Endothelial cell of umbilical vein (primary cell): ENCODE measurements around the gene BCL11B. TPM values are rescaled to one million over a fixed set of nuclear protein-coding genes. Genes with fewer than 3 reads are reported as not detected.

Experiments
- BruUV-seq: library from RNA; stranded (reverse); fragments of 400-500 nt; replicated peaks from 2 replicates; lab custom pipeline; 2021; lab: Mats Ljungman, UMichigan
- CTCF ChIA-PET: fragments of 300-600, 350-600 bp; sonication (Branson Sonifier 250); formaldehyde crosslinking; loops from one replicate; lab custom pipeline; 2021; ENCODE audit warnings: antibody characterized with exemption, inconsistent platforms; lab: Charles Lee
- POLR2A ChIA-PET: fragments of 300-600, 350-600 bp; sonication (Branson Sonifier 250); formaldehyde crosslinking; loops from one replicate; lab custom pipeline; 2021; ENCODE audit warnings: antibody characterized with exemption, inconsistent platforms; lab: Charles Lee
- DNase-seq: peaks from one replicate; pipeline ENCODE4 v3.0.0-alpha.2; 2011; ENCODE audit warnings: low read depth, low spot score
- FAIRE-seq: peaks from 2 replicates; lab custom pipeline; 2011; peaks lifted over from hg19 to GRCh38; lab: Jason Lieb, UNC
- H2AFZ ChIP-seq: 2 replicates; pipeline ENCODE4 v1.6.0; 2012; ENCODE audit warnings: low read depth, low read length, control low read depth, inconsistent platforms
- H3K27ac ChIP-seq: 2 replicates; pipeline ENCODE4 v1.5.1; 2011; ENCODE audit warnings: low read depth, mild to moderate bottlenecking, control low read depth, low read length, moderate library complexity; ENCODE audit not compliant: insufficient read depth
- H3K27me3 ChIP-seq, 2 experiments: 2 replicates each; pipeline versions ENCODE4 v1.6.0 to v1.6.1; 2011; ENCODE audit warnings: low read length in 2 of 2, mixed read lengths in 1 of 2; ENCODE audit not compliant: control insufficient read depth in 2 of 2, insufficient read depth in 2 of 2
- H3K36me3 ChIP-seq, 2 experiments: 2 replicates in 1 of 2; 3 replicates in 1 of 2; pipeline ENCODE4 v1.5.1; 2011; ENCODE audit warnings: low read length in 2 of 2, mild to moderate bottlenecking in 1 of 2, moderate library complexity in 1 of 2; ENCODE audit not compliant: control insufficient read depth in 2 of 2, insufficient read depth in 2 of 2; ENCODE audit errors: extremely low read depth in 1 of 2
- H3K4me1 ChIP-seq: 3 replicates; pipeline ENCODE4 v1.5.1; 2011; ENCODE audit warnings: mild to moderate bottlenecking, low read length; ENCODE audit not compliant: control insufficient read depth, insufficient read depth; ENCODE audit errors: extremely low read depth
- H3K4me2 ChIP-seq: 2 replicates; pipeline ENCODE4 v1.6.1; 2011; ENCODE audit warnings: low read length, control low read depth, mixed read lengths; ENCODE audit not compliant: insufficient read depth
- H3K4me3 ChIP-seq, 3 experiments: fragments of 200-600 bp in 1 of 3; sonication (generic), shearing (Covaris generic) in 1 of 3; replicated peaks in 1 of 3; 2 replicates each; pipeline ENCODE4 v1.5.1; 2011 to 2016; ENCODE audit warnings: control low read depth in 3 of 3, low read length in 3 of 3, mild to moderate bottlenecking in 2 of 3, inconsistent platforms in 1 of 3, low read depth in 1 of 3, moderate library complexity in 1 of 3; ENCODE audit not compliant: insufficient read depth in 1 of 3
- H3K79me2 ChIP-seq: 2 replicates; pipeline ENCODE4 v1.6.0; 2012; ENCODE audit warnings: low read length, inconsistent platforms; ENCODE audit not compliant: control insufficient read depth, insufficient read depth
- H3K9ac ChIP-seq: replicated peaks from 2 replicates; pipeline ENCODE3; 2011; ENCODE audit warnings: low read length, control low read depth; ENCODE audit not compliant: insufficient read depth; ENCODE audit errors: extremely low read depth
- H3K9me1 ChIP-seq: replicated peaks from 3 replicates; pipeline ENCODE4 v1.6.0; 2011; ENCODE audit warnings: mild to moderate bottlenecking, low read length; ENCODE audit not compliant: control insufficient read depth, insufficient read depth; ENCODE audit errors: extremely low read depth
- H3K9me3 ChIP-seq: replicated peaks from 2 replicates; pipeline ENCODE4 v1.5.1; 2012; ENCODE audit warnings: low read length, inconsistent platforms; ENCODE audit not compliant: control insufficient read depth, insufficient read depth
- H4K20me1 ChIP-seq: replicated peaks from 2 replicates; pipeline ENCODE3; 2011; ENCODE audit warnings: mild to moderate bottlenecking, low read length; ENCODE audit not compliant: control insufficient read depth, insufficient read depth; ENCODE audit errors: extremely low read depth
- EZH2 ChIP-seq: IDR thresholded peaks from 2 replicates; pipeline ENCODE4 v1.6.1; 2012; ENCODE audit warnings: borderline replicate concordance, low read depth, mild to moderate bottlenecking, moderate library complexity, low read length, inconsistent platforms; ENCODE audit not compliant: severe bottlenecking
- FOS ChIP-seq: IDR thresholded peaks from 2 replicates; pipeline ENCODE4 v1.6.1; 2011; ENCODE audit warnings: mild to moderate bottlenecking, low read length, moderate library complexity, borderline replicate concordance; ENCODE audit not compliant: insufficient read depth
- GATA2 ChIP-seq: IDR thresholded peaks from 2 replicates; pipeline ENCODE4 v1.7.0; 2011; ENCODE audit warnings: low read depth, mild to moderate bottlenecking, moderate library complexity, mixed read lengths, low read length; ENCODE audit not compliant: insufficient read length, insufficient read depth
- JUN ChIP-seq: IDR thresholded peaks from 2 replicates; pipeline ENCODE4 v1.6.1; 2011; ENCODE audit warnings: borderline replicate concordance, low read depth; ENCODE audit not compliant: insufficient read length, insufficient read depth
- MYC ChIP-seq: IDR thresholded peaks from one replicate; pipeline ENCODE4 v1.6.1; 2011; ENCODE audit warnings: mild to moderate bottlenecking, low read depth, low read length
- POLR2A ChIP-seq: IDR thresholded peaks from 2 replicates; pipeline ENCODE4 v1.6.1; 2012; ENCODE audit warnings: low read depth, mild to moderate bottlenecking, control low read depth, low read length
- POLR2AphosphoS5 ChIP-seq: IDR thresholded peaks from 2 replicates; pipeline ENCODE4 v1.6.1; 2012; ENCODE audit warnings: low read depth, mild to moderate bottlenecking, control low read depth, low read length, moderate library complexity; ENCODE audit not compliant: insufficient read depth
- dilution Hi-C: fragments of 300-500 bp; cut with MboI; formaldehyde crosslinking; loops from one replicate; pipeline ENCODE4 v1.15.0; 2019; ENCODE audit warnings: low sequenced_read_pairs; ENCODE audit not compliant: extremely low pct_ligation_motif_present
- intact Hi-C: fragments of 100-400 bp; cut with micrococcal nuclease; formaldehyde crosslinking; loops from one replicate; pipeline ENCODE4 v1.10.0; 2022
- polyA plus RNA-seq, 4 experiments: library from polyadenylated mRNA; depleted of rRNA in 3 of 4; stranded (reverse) in 3 of 4; unstranded in 1 of 4; fragments of >200 nt; gene quantifications; 2 replicates each; pipeline versions ENCODE4 v1.2.1 to v1.2.3, GENCODE V29; 2011 to 2012; ENCODE audit warnings: missing spikeins in 1 of 4
- total RNA-seq: library from RNA; stranded (reverse); gene quantifications from 2 replicates; pipeline ENCODE4 v1.2.3, GENCODE V29; 2021
- TF ChIP-seq, protein P1 (sequence below): IDR thresholded peaks from 2 replicates; pipeline ENCODE4 v1.6.1; 2011; ENCODE audit not compliant: insufficient read depth, insufficient read length
- TF ChIP-seq, protein P2 (sequence below), 2 donors: IDR thresholded peaks; 1 replicate in 1 of 2; 2 replicates in 1 of 2; pipeline ENCODE4 v1.5.1; 2011; ENCODE audit warnings: low read length in 2 of 2, mild to moderate bottlenecking in 2 of 2, moderate library complexity in 2 of 2, control low read depth in 1 of 2, inconsistent platforms in 1 of 2, low read depth in 1 of 2; ENCODE audit not compliant: insufficient read depth in 1 of 2; ENCODE audit errors: extremely low read depth in 1 of 2

The BCL11B gene
- total and polyA plus RNA-seq, 2 donors (not counting 3 experiments of a cell fraction or from before 2014, with no cell fraction given) = 0.03 to 0.07 TPM

DNA sequence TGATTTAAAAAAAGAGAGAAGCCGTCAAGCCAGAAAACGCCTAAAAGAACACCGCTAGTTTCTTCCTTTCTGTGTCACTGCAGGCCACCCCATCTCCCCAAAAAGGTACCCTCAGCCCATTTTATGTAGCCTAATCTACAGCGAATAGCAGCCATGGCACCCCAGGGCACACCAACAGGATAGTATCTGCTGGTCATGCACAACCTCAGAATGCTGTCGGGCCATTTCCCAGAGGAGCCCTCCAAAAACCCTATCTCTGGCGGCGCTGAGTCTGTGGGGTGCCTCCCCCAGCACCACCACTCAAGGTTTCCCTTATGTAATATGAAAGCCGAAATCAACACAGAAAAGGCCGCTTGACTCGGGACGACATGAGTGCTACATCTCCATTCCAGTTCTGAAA, 98.9 kb downstream of the BCL11B start:
- DNase-seq = no peak
- Histone ChIP-seq H4K20me1 (no peaks in the 10 kb centered on the region), H3K27me3 (no peaks in the 10 kb centered on the region), H3K27ac (no peak overlapping the region), H3K4me2 (no peak overlapping the region), H3K4me3 (no peak overlapping the region), H3K4me1 (no peaks in the 10 kb centered on the region), H3K79me2 (no peaks in the 10 kb centered on the region), H3K9me3 (no peaks in the 10 kb centered on the region), H3K9ac (no peak overlapping the region), H3K36me3 (no peaks in the 10 kb centered on the region), H2AFZ (no peak overlapping the region), H3K9me1 (no peaks in the 10 kb centered on the region)
- ChIA-PET POLR2A (no interaction called here), CTCF (no interaction called here)
- TF ChIP-seq EZH2 = no peak
- no peak for TF ChIP-seq FOS
- TF ChIP-seq, protein P1, sequence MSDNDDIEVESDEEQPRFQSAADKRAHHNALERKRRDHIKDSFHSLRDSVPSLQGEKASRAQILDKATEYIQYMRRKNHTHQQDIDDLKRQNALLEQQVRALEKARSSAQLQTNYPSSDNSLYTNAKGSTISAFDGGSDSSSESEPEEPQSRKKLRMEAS = no peak
- TF ChIP-seq MYC = no peak
- TF ChIP-seq GATA2 = no peak
- TF ChIP-seq, protein P2, sequence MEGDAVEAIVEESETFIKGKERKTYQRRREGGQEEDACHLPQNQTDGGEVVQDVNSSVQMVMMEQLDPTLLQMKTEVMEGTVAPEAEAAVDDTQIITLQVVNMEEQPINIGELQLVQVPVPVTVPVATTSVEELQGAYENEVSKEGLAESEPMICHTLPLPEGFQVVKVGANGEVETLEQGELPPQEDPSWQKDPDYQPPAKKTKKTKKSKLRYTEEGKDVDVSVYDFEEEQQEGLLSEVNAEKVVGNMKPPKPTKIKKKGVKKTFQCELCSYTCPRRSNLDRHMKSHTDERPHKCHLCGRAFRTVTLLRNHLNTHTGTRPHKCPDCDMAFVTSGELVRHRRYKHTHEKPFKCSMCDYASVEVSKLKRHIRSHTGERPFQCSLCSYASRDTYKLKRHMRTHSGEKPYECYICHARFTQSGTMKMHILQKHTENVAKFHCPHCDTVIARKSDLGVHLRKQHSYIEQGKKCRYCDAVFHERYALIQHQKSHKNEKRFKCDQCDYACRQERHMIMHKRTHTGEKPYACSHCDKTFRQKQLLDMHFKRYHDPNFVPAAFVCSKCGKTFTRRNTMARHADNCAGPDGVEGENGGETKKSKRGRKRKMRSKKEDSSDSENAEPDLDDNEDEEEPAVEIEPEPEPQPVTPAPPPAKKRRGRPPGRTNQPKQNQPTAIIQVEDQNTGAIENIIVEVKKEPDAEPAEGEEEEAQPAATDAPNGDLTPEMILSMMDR (IDR thresholded peaks at IDR 0.05; ENCODE audit: extremely low read depth in 1 of 2, insufficient read depth in 1 of 2, low read depth in 1 of 2, low read length in 2 of 2) = no peak
- no peak for TF ChIP-seq POLR2A
- no peak for TF ChIP-seq JUN
- TF ChIP-seq POLR2AphosphoS5 = no peak
- no TSS peak for BruUV-seq
- intact Hi-C loops = loop anchor here (5.0 kb wide), 1 partner anchor 1336 kb away; no protein-coding TSS in a partner anchor
- no peak for FAIRE-seq
- dilution Hi-C loops = no loop called here
